Mammary epithelial cell (primary cell): ENCODE data around the gene CALML3.

Source experiments
- CTCF ChIP-seq, 2 donors: IDR thresholded peaks in 1 of 2; conservative IDR thresholded peaks in 1 of 2; 2 replicates each; pipeline ENCODE4 v1.5.1; 2011 to 2012; ENCODE audit warnings: inconsistent platforms in 2 of 2, low read length in 2 of 2, mild to moderate bottlenecking in 2 of 2, control low read depth in 1 of 2, low read depth in 1 of 2; ENCODE audit not compliant: insufficient read depth in 1 of 2; ENCODE audit errors: extremely low read depth in 1 of 2
- EZH2 ChIP-seq: IDR thresholded peaks from 2 replicates; pipeline ENCODE4 v1.6.1; 2012; ENCODE audit warnings: low read length, inconsistent platforms, borderline replicate concordance

DNA sequence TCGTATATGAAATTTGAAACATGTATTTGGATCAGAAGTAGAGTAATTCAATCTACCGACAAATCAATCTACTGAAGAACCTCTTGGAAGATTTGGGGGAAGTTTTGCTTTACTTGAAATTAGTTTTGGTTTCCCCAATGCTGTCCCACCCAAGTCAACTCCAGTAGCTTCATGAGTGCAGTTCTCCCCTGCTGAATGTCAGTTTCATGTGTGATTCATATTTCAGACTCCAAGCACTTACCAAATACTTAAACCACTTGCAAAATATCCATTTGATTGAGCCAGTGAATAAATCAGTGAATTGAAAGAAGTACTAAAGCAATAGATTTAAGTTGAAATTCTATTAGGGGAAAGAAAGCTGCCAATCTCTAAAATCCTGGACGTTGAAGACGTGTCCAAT, 34.7 kb upstream of the CALML3 start:
- TF ChIP-seq EZH2 (no peak), CTCF (conservative IDR thresholded peaks at IDR 0.05 in 1 of 2, IDR thresholded peaks at IDR 0.05 in 1 of 2; ENCODE audit: extremely low read depth in 1 of 2, insufficient read depth in 1 of 2, low read depth in 1 of 2, low read length in 2 of 2) (no peak)
